PC-9 (cell line): ENCODE data around the gene MBIP. TPM values are rescaled to one million over a fixed set of nuclear protein-coding genes. Genes with fewer than 3 reads are reported as not detected.

ENCODE experiments used
- BruUV-seq: library from RNA; stranded (reverse); fragments of 400-500 nt; replicated peaks from 2 replicates; lab custom pipeline; 2021; lab: Mats Ljungman, UMichigan
- CTCF ChIA-PET: fragments of 300-600 bp; sonication (Branson Sonifier 250); formaldehyde crosslinking; loops from one replicate; lab custom pipeline; 2022; ENCODE audit warnings: antibody characterized with exemption; lab: Charles Lee
- POLR2A ChIA-PET: fragments of 300-600 bp; sonication (Branson Sonifier 250); formaldehyde crosslinking; loops from one replicate; lab custom pipeline; 2022; ENCODE audit warnings: antibody characterized with exemption; ENCODE audit not compliant: unreplicated experiment; lab: Charles Lee
- DNase-seq, 2 experiments: peaks; one replicate each; pipeline versions ENCODE4 v3.0.0 to v3.0.0-alpha.2; 2015 to 2022; ENCODE audit warnings: mixed read lengths in 1 of 2
- H2AFZ ChIP-seq: fragments of 200-600 bp; sonication (generic); 2 replicates; pipeline ENCODE4 v1.8.1; 2017; ENCODE audit warnings: antibody characterized with exemption
- H3F3A ChIP-seq: fragments of 200-600 bp; sonication (generic); 2 replicates; pipeline ENCODE4 v1.8.1; 2017; ENCODE audit warnings: antibody characterized with exemption, mild to moderate bottlenecking, low read depth; ENCODE audit not compliant: insufficient read depth
- H3K27ac ChIP-seq: fragments of 200-600 bp; sonication (generic); 2 replicates; pipeline ENCODE4 v1.6.1; 2016; ENCODE audit warnings: mixed run types
- H3K27me3 ChIP-seq: fragments of 200-600 bp; sonication (generic); 2 replicates; pipeline ENCODE4 v1.6.1; 2016; ENCODE audit warnings: low read depth, mixed run types; ENCODE audit not compliant: insufficient read depth
- H3K36me3 ChIP-seq: fragments of 200-600 bp; sonication (generic); 2 replicates; pipeline ENCODE4 v1.6.1; 2016; ENCODE audit warnings: low read depth, mixed run types
- H3K4me1 ChIP-seq: fragments of 200-600 bp; sonication (generic); replicated peaks from 2 replicates; pipeline ENCODE4 v1.6.1; 2016; ENCODE audit warnings: mixed run types; ENCODE audit not compliant: insufficient read depth
- H3K4me2 ChIP-seq: fragments of 200-600 bp; sonication (generic); 2 replicates; pipeline ENCODE4 v1.6.1; 2017; ENCODE audit warnings: mixed run types
- H3K4me3 ChIP-seq: fragments of 200-600 bp; sonication (generic); 2 replicates; pipeline ENCODE4 v1.6.1; 2016; ENCODE audit warnings: mixed run types
- H3K79me2 ChIP-seq: fragments of 200-600 bp; sonication (generic); 2 replicates; pipeline ENCODE4 v1.6.1; 2017; ENCODE audit warnings: low read depth, mixed run types
- H3K9me2 ChIP-seq: fragments of 200-600 bp; sonication (generic); 2 replicates; pipeline ENCODE4 v1.8.1; 2017; ENCODE audit warnings: mild to moderate bottlenecking; ENCODE audit not compliant: insufficient read depth
- H3K9me3 ChIP-seq: fragments of 200-600 bp; sonication (generic); 2 replicates; pipeline ENCODE4 v1.8.1; 2016; ENCODE audit warnings: low read depth; ENCODE audit not compliant: insufficient read depth
- H4K20me1 ChIP-seq: fragments of 200-600 bp; sonication (generic); 2 replicates; pipeline ENCODE4 v1.8.1; 2017; ENCODE audit not compliant: insufficient read depth
- EZH2 ChIP-seq: fragments of 200-600 bp; sonication (generic); IDR thresholded peaks from 2 replicates; pipeline ENCODE4 v1.8.0; 2017; ENCODE audit warnings: antibody characterized with exemption, low read depth
- intact Hi-C: fragments of 100-400 bp; cut with micrococcal nuclease; formaldehyde crosslinking; loops from one replicate; pipeline ENCODE4 v1.10.0; 2022; ENCODE audit not compliant: unreplicated experiment
- total RNA-seq: library from RNA; stranded (reverse); gene quantifications from 2 replicates; pipeline ENCODE4 v1.2.3, GENCODE V29; 2021
- TF ChIP-seq, protein P1 (sequence below): fragments of 200-600 bp; sonication (generic); conservative IDR thresholded peaks from 2 replicates; pipeline ENCODE4 v1.6.1; 2017; ENCODE audit warnings: mixed run types, antibody characterized with exemption, mild to moderate bottlenecking, moderate library complexity

The MBIP gene
- total RNA-seq, 1 experiment from 2014 or later, result 15.2 TPM

DNA sequence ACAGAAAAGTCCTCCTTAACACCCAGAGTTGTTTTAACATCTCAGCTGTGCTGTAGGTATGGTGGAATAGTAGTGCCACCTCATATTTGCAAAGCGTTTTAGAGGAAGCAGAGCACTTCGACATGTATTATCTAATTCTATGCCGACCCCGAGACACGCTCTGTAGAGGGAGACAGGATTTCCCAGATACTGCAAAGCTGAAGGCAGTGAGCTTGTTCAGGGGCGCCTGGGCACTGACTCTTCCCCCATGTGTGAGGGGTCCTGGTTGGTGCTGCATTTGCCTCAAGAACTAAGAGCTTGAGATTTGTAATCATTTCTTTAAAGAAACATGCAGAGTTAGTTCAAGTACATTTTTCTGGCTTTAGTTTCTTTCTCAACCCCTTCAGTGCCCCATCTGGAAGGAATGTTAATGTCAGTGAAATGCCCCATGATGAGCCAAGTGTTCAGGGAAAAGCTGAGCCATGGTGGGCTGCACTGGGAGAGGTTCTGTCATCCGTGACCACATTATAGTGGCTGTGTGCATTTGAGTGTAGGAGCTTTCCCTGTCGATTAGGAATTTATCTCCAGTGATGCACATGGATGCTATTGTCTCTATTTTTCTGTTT lies 66.3 kb downstream of the MBIP start:
- no peak for DNase-seq
- Histone ChIP-seq H3K27me3 (no peaks in the 10 kb centered on the region), H3K27ac (no peak overlapping the region), H4K20me1 (no peaks in the 10 kb centered on the region), H3K9me2 (no peaks in the 10 kb centered on the region), H2AFZ (no peak overlapping the region), H3K4me1 (no peaks in the 10 kb centered on the region), H3K4me3 (no peak overlapping the region), H3F3A (no peaks in the 10 kb centered on the region), H3K79me2 (no peaks in the 10 kb centered on the region), H3K9me3 (no peaks in the 10 kb centered on the region), H3K4me2 (no peak overlapping the region), H3K36me3 (no peaks in the 10 kb centered on the region)
- ChIA-PET CTCF (no interaction called here), POLR2A (no interaction called here)
- BruUV-seq, result no TSS peak
- TF ChIP-seq EZH2, result no peak
- TF ChIP-seq, protein P1, sequence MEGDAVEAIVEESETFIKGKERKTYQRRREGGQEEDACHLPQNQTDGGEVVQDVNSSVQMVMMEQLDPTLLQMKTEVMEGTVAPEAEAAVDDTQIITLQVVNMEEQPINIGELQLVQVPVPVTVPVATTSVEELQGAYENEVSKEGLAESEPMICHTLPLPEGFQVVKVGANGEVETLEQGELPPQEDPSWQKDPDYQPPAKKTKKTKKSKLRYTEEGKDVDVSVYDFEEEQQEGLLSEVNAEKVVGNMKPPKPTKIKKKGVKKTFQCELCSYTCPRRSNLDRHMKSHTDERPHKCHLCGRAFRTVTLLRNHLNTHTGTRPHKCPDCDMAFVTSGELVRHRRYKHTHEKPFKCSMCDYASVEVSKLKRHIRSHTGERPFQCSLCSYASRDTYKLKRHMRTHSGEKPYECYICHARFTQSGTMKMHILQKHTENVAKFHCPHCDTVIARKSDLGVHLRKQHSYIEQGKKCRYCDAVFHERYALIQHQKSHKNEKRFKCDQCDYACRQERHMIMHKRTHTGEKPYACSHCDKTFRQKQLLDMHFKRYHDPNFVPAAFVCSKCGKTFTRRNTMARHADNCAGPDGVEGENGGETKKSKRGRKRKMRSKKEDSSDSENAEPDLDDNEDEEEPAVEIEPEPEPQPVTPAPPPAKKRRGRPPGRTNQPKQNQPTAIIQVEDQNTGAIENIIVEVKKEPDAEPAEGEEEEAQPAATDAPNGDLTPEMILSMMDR, result 0 out of 2 replicates have a peak, but pooled peaks have one; percentile 18
- intact Hi-C loops, result no loop called here

Other genes starting within 250 kb of the MBIP start
- gene PTCSC3, start 143.9 kb downstream of the MBIP start, total RNA-seq, result not detected in 2 replicates
- gene NKX2-1, start 199.6 kb upstream of the MBIP start, total RNA-seq, result not detected in 2 replicates